Left colon (tissue), 2 donors: Measurements from ENCODE around the gene RYR3. TPM values are rescaled to one million over a fixed set of nuclear protein-coding genes. Genes with fewer than 3 reads are reported as not detected.
"Not testable (repeated sequence)": the region's sequence is repeated elsewhere in the genome, so short reads cannot be mapped to it uniquely, and the experiment has no call there.

Source experiments
- ATAC-seq: fragments of 200-7000 bp; cut with Tn5 transposase; one replicate; pipeline ENCODE4 v1.9.1; 2020; ENCODE audit warnings: mild to moderate bottlenecking, moderate library complexity
- DNase-seq, 2 donors: peaks; one replicate each; pipeline ENCODE4 v3.0.0-alpha.2; 2020
- intact Hi-C, 2 donors: fragments of 100-400 bp; cut with DNase I in 1 of 2; cut with micrococcal nuclease in 1 of 2; formaldehyde crosslinking; loops; one replicate each; pipeline versions ENCODE4 v1.11.2 to v1.14.0; 2022; cut with DNase I, micrococcal nuclease
- total RNA-seq, 2 donors: library from RNA; stranded (reverse); fragmentation: NEBNext Ultra II Directional; extraction: Animal tissue kit (Norgen Biotek cat#: 25700); gene quantifications; one replicate each; pipeline ENCODE4 v1.2.1, GENCODE V29; 2021
- donor health status: DM: no; HTN: no; CAD: no.
- donor health status: DM: yes; HTN: yes; CAD: no.

RYR3 gene
- total RNA-seq, 2 donors from 2014 or later, result 0.27 to 2.2 TPM

DNA sequence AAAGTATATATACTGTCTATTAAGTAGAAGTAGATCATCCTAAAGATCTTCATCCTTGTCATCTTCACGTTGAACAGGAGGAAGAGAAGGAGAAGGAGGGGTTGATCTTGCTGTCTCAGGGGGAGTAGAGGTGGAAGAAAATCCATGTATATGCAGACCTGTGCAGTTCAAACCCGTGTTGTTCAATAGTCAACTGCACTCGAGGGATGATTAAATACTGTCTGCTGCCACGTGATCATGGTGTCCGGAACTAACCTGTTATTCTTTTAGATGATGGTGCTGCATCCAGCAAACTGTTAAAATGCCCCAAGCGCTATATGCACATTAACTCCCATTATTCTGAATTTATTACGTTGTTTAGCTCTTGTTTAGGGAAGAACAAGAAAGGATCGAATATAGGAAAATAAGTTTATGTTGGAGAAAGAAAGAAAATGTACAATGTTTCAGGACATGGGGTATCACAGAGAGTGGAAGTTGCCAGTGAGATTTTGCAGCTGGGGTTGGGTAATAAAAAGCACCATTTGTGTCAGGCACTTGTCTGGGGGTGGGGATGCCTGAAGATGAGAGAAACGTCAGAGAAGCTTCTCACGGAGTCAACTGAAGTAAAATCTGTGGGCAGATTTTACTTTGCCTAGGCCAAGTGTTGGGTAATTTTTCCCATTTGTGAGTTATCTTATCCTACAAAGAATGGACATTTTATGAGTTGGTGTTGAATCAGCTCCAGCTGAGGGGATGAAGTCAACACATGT, 229.2 kb downstream of the RYR3 start:
- no peak for ATAC-seq
- DNase-seq, result no peak
- intact Hi-C loops, result no loop called here

- no peak for ATAC-seq
- intact Hi-C loops, result no loop called here
- no peak for DNase-seq
Observed at GRCh38 chr15:33543957-33544356, 233.2 kb downstream of the RYR3 start.

GRCh38 chr15:33545866-33546265, 235.1 kb downstream of the RYR3 start:
- DNase-seq (no peak), ATAC-seq (no peak)
- intact Hi-C loops, result no loop called here

- intact Hi-C loops, result no loop called here
- DNase-seq (peak in 1 of 2 donors; percentile 6), ATAC-seq (no peak)
Observed at GRCh38 chr15:33547876-33548275, 237.1 kb downstream of the RYR3 start.

GRCh38 chr15:33551860-33552259, 241.1 kb downstream of the RYR3 start:
- DNase-seq (no peak), ATAC-seq (no peak)
- intact Hi-C loops, result no loop called here

GRCh38 chr15:33553157-33553556, 242.4 kb downstream of the RYR3 start:
- ATAC-seq, result no peak
- no peak for DNase-seq
- intact Hi-C loops, result no loop called here

GRCh38 chr15:33559207-33559890, 248.6 kb downstream of the RYR3 start:
- no peak for ATAC-seq
- intact Hi-C loops, result no loop called here
- DNase-seq, result no peak

- no peak for DNase-seq
- ATAC-seq, result no peak
- intact Hi-C loops, result no loop called here
Observed at GRCh38 chr15:33561407-33561806, 250.6 kb downstream of the RYR3 start.

- DNase-seq, result no peak
- intact Hi-C loops, result no loop called here
- no peak for ATAC-seq
Observed at GRCh38 chr15:33561967-33562366, 251.2 kb downstream of the RYR3 start.

GRCh38 chr15:33565094-33565493, 254.3 kb downstream of the RYR3 start:
- no peak for ATAC-seq

GRCh38 chr15:33567652-33568051, 256.9 kb downstream of the RYR3 start:
- ATAC-seq (no peak), DNase-seq (no peak)
- intact Hi-C loops, result no loop called here

More at GRCh38 chr15:33565094-33565493, 254.3 kb downstream of the RYR3 start:
- intact Hi-C loops, result no loop called here
- DNase-seq, result no peak

DNA sequence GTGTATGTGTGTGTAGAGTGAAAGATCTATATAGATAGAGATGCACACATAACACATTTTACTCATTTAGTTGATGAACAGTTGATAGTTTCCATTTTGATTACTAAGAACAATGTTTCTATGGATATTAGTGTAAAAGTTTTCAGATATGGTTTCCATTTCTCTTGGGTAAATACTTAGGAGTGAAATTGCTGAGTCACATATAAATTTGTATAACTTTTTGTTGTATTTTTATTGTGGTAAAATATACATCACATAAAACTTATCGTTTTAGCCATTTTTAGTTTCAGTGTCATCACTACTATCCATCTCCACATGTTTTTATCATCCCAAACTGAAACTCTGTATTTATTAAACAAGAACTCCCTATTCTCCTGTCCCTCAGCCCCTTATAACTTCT, 258.3 kb downstream of the RYR3 start:
- intact Hi-C loops, result no loop called here

GRCh38 chr15:33577911-33578310, 267.1 kb downstream of the RYR3 start:
- ATAC-seq, DNase-seq, intact Hi-C loops: not testable (repeated sequence)

More for the DNA sequence above, 258.3 kb downstream of the RYR3 start:
- ATAC-seq, result no peak
- no peak for DNase-seq

DNA sequence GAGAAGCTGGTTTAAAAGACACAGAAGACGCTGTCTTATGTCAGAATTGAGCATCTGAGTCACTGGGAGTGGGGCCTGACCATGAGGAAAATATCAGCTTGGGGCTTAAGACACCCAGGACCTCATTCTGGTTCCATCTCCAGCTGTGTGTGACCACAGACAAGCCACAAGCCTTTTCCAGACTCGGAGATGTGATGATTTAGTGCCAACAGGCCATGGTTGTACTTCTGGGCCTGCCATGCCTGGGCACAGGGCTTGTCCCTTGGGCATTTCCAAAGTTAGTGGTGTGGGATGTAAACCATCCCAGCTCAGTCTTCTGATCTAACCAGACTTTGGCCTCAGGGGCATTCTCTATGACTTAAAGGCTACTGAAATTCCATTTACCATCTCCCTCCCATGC, 269.8 kb downstream of the RYR3 start:
- intact Hi-C loops, result no loop called here
- ATAC-seq (no peak), DNase-seq (no peak)

GRCh38 chr15:33581032-33581431, 270.3 kb downstream of the RYR3 start:
- DNase-seq (no peak), ATAC-seq (no peak)
- intact Hi-C loops, result no loop called here

- intact Hi-C loops, result no loop called here
- DNase-seq, result no peak
- no peak for ATAC-seq
Observed at GRCh38 chr15:33584797-33585196, 274.0 kb downstream of the RYR3 start.

- intact Hi-C loops, result no loop called here
- ATAC-seq (no peak), DNase-seq (no peak)
Observed at GRCh38 chr15:33586786-33587697, 276.3 kb downstream of the RYR3 start.

GRCh38 chr15:33587773-33588172, 277.0 kb downstream of the RYR3 start:
- no peak for DNase-seq
- ATAC-seq, result no peak
- intact Hi-C loops, result no loop called here

- ATAC-seq (no peak), DNase-seq (no peak)
- intact Hi-C loops, result no loop called here
Observed at GRCh38 chr15:33592864-33593263, 282.1 kb downstream of the RYR3 start.
